ENCODE measurements around the gene BMP8B. TPM values are rescaled to one million over a fixed set of nuclear protein-coding genes. Genes with fewer than 3 reads are reported as not detected.

BMP8B gene
- total and polyA plus RNA-seq, 2 of the 8 experiments (the other 6 are each of a cell fraction or from before 2014, with no cell fraction given): 0.37 to 0.50 TPM

- TF ChIP-seq SP2 (IDR thresholded peaks at IDR 0.05; ENCODE audit: low read length) (no peak), FOSL1 (IDR thresholded peaks at IDR 0.05; ENCODE audit: insufficient read depth, low read depth, low read length) (no peak), EZH2 (IDR thresholded peaks at IDR 0.05; ENCODE audit: low read depth, low read length, severe bottlenecking) (no peak), BRCA1 (IDR thresholded peaks at IDR 0.05; ENCODE audit: low read depth, low read length) (no peak)
Observed at GRCh38 chr1:39707506-39707905, 81.2 kb downstream of the BMP8B start (continued).

Small RNAs within 50 kb of the gene (small RNA-seq; reads per million reads assigned to genes)
- gene AL033527.1 (ENCODE audit: insufficient read depth): not detected
- not detected for gene RNU7-121P (ENCODE audit: insufficient read depth)

Other genes with a start within 250 kb of the BMP8B start
- 333 and 341 TPM in 2 replicates for gene PABPC4, start 212.1 kb downstream of the BMP8B start, total RNA-seq (2021; fragmentation: NEBNext Ultra II Directional; extraction: Animal tissue kit (Norgen Biotek cat#: 25700))
- gene PABPC4, start 212.1 kb downstream of the BMP8B start, polyA plus RNA-seq (2011; rRNA removed): 147 and 172 TPM in 2 replicates
- 3.1 and 3.5 TPM in 2 replicates for gene HEYL, start 149.2 kb downstream of the BMP8B start, total RNA-seq (2021; fragmentation: NEBNext Ultra II Directional; extraction: Animal tissue kit (Norgen Biotek cat#: 25700))
- 1.8 and 2.9 TPM in 2 replicates for gene HEYL, start 149.2 kb downstream of the BMP8B start, polyA plus RNA-seq (2011; rRNA removed)
- not detected in 2 replicates for gene NT5C1A, start 116.8 kb downstream of the BMP8B start, total RNA-seq (2021; fragmentation: NEBNext Ultra II Directional; extraction: Animal tissue kit (Norgen Biotek cat#: 25700))
- gene NT5C1A, start 116.8 kb downstream of the BMP8B start, polyA plus RNA-seq (2011; rRNA removed): 0.06 TPM in 1 of 2 replicates, not detected in the other
- 0.46 and 0.54 TPM in 2 replicates for gene HPCAL4, start 97.4 kb downstream of the BMP8B start, total RNA-seq (2021; fragmentation: NEBNext Ultra II Directional; extraction: Animal tissue kit (Norgen Biotek cat#: 25700))
- gene HPCAL4, start 97.4 kb downstream of the BMP8B start, polyA plus RNA-seq (2011; rRNA removed): 0.55 and 0.74 TPM in 2 replicates
- 38.9 and 40.2 TPM in 2 replicates for gene PPIE, start 50.0 kb downstream of the BMP8B start, total RNA-seq (2021; fragmentation: NEBNext Ultra II Directional; extraction: Animal tissue kit (Norgen Biotek cat#: 25700))
- 49.4 and 56.1 TPM in 2 replicates for gene PPIE, start 50.0 kb downstream of the BMP8B start, polyA plus RNA-seq (2011; rRNA removed)
- gene OXCT2, start 17.5 kb downstream of the BMP8B start, total RNA-seq (2021; fragmentation: NEBNext Ultra II Directional; extraction: Animal tissue kit (Norgen Biotek cat#: 25700)): 2.9 TPM in 2 replicates
- 2.6 and 3.4 TPM in 2 replicates for gene OXCT2, start 17.5 kb downstream of the BMP8B start, polyA plus RNA-seq (2011; rRNA removed)
- gene TRIT1, start 94.6 kb upstream of the BMP8B start, total RNA-seq (2021; fragmentation: NEBNext Ultra II Directional; extraction: Animal tissue kit (Norgen Biotek cat#: 25700)): 30.3 and 32.3 TPM in 2 replicates
- gene TRIT1, start 94.6 kb upstream of the BMP8B start, polyA plus RNA-seq (2011; rRNA removed): 9.1 and 11.1 TPM in 2 replicates
- 28.8 and 29.9 TPM in 2 replicates for gene MYCL, start 113.1 kb upstream of the BMP8B start, total RNA-seq (2021; fragmentation: NEBNext Ultra II Directional; extraction: Animal tissue kit (Norgen Biotek cat#: 25700))
- 20.3 and 30.3 TPM in 2 replicates for gene MYCL, start 113.1 kb upstream of the BMP8B start, polyA plus RNA-seq (2011; rRNA removed)
- gene MFSD2A, start 166.3 kb upstream of the BMP8B start, total RNA-seq (2021; fragmentation: NEBNext Ultra II Directional; extraction: Animal tissue kit (Norgen Biotek cat#: 25700)): 25.9 and 26.6 TPM in 2 replicates
- 18.3 and 25.6 TPM in 2 replicates for gene MFSD2A, start 166.3 kb upstream of the BMP8B start, polyA plus RNA-seq (2011; rRNA removed)